ENCODE measurements around the gene ZNF385A.

The ZNF385A gene

GRCh38 chr12:54397157-54397556 lies 12.6 kb upstream of the ZNF385A start:
- TF ChIP-seq POLR2AphosphoS5 (IDR thresholded peaks at IDR 0.05; ENCODE audit: low read depth, low read length): no peak
- TF ChIP-seq FOXP2 (optimal IDR thresholded peaks at IDR 0.05; ENCODE audit: borderline replicate concordance, extremely low read depth, extremely low read length, insufficient read depth): no peak
- TF ChIP-seq SIN3A (IDR thresholded peaks at IDR 0.05; ENCODE audit: borderline replicate concordance, insufficient read depth, low read length): no peak
- no peak for TF ChIP-seq REST (IDR thresholded peaks at IDR 0.05; ENCODE audit: insufficient read depth in 1 of 2, low read depth in 2 of 2, low read length in 2 of 2)
- no peak for TF ChIP-seq TAF1 (IDR thresholded peaks at IDR 0.05; ENCODE audit: borderline replicate concordance, insufficient read depth, low read length)

GRCh38 chr12:54395545-54395944 lies 11.0 kb upstream of the ZNF385A start:
- TF ChIP-seq REST (IDR thresholded peaks at IDR 0.05; ENCODE audit: insufficient read depth in 1 of 2, low read depth in 2 of 2, low read length in 2 of 2): no peak
- no peak for TF ChIP-seq SIN3A (IDR thresholded peaks at IDR 0.05; ENCODE audit: borderline replicate concordance, insufficient read depth, low read length)
- no peak for TF ChIP-seq POLR2AphosphoS5 (IDR thresholded peaks at IDR 0.05; ENCODE audit: low read depth, low read length)
- no peak for TF ChIP-seq FOXP2 (optimal IDR thresholded peaks at IDR 0.05; ENCODE audit: borderline replicate concordance, extremely low read depth, extremely low read length, insufficient read depth)
- no peak for TF ChIP-seq TAF1 (IDR thresholded peaks at IDR 0.05; ENCODE audit: borderline replicate concordance, insufficient read depth, low read length)

GRCh38 chr12:54394986-54395385 lies 10.5 kb upstream of the ZNF385A start:
- no peak for TF ChIP-seq FOXP2 (optimal IDR thresholded peaks at IDR 0.05; ENCODE audit: borderline replicate concordance, extremely low read depth, extremely low read length, insufficient read depth)

GRCh38 chr12:54394281-54394719 lies 9.8 kb upstream of the ZNF385A start:
- TF ChIP-seq TAF1 (IDR thresholded peaks at IDR 0.05; ENCODE audit: borderline replicate concordance, insufficient read depth, low read length): no peak
- TF ChIP-seq REST (IDR thresholded peaks at IDR 0.05; ENCODE audit: insufficient read depth in 1 of 2, low read depth in 2 of 2, low read length in 2 of 2): no peak
- TF ChIP-seq SIN3A (IDR thresholded peaks at IDR 0.05; ENCODE audit: borderline replicate concordance, insufficient read depth, low read length): no peak
- no peak for TF ChIP-seq POLR2AphosphoS5 (IDR thresholded peaks at IDR 0.05; ENCODE audit: low read depth, low read length)
- no peak for TF ChIP-seq FOXP2 (optimal IDR thresholded peaks at IDR 0.05; ENCODE audit: borderline replicate concordance, extremely low read depth, extremely low read length, insufficient read depth)

- no peak for TF ChIP-seq FOXP2 (optimal IDR thresholded peaks at IDR 0.05; ENCODE audit: borderline replicate concordance, extremely low read depth, extremely low read length, insufficient read depth)
- no peak for TF ChIP-seq REST (IDR thresholded peaks at IDR 0.05; ENCODE audit: insufficient read depth in 1 of 2, low read depth in 2 of 2, low read length in 2 of 2)
Observed at GRCh38 chr12:54393743-54394142, 9.2 kb upstream of the ZNF385A start.

Data from PFSK-1 (cell line).